ENCODE results near the gene CTSF.

CTSF gene

DNA sequence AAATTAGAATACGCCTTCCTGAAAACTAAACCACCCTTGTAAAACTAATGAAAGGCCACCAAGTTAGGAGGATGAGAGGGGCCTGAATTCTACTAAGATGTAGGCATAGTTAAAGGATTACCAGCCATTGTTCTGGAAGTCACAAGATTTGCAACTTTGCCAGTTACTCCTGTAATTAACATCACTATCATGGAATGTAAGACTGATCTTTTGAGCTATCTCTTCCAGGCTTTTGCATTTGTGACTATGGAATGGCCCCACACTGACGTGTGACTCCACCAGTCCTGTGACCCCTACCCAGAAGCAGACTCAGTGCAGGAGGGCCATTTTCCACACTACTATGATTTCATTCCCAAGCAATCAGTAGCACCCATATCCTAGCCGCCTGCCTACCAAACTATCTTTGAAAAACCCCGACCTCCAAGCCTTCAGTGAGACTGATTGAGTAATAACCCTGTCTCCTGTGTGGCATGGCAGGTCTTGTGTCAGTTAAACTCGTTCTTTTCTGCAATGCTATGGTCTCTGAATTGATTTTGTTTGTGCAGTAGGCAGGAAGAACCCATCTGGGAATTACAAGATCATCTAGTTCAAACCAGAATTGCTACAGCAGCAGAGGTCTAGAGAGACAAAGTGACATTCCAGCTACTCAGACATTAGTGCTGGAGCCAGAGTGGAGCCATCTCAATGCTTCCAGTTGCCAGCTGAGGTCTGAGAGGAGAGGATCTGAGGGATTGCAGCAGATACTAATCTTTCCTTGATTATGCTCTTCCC lies 1.9 kb upstream of the CTSF start:
- Mint-ChIP-seq H3K4me1 (ENCODE audit: low read depth) (peaks cover 12% of the 10 kb centered on the region), H3K27ac (no peak overlapping the region), H3K36me3 (ENCODE audit: low read depth) (no peaks in the 10 kb centered on the region), H3K27me3 (peaks cover 4% of the 10 kb centered on the region), H3K4me3 (no peak overlapping the region), H3K9me3 (no peaks in the 10 kb centered on the region)
- DNase-seq, result no peak

DNA sequence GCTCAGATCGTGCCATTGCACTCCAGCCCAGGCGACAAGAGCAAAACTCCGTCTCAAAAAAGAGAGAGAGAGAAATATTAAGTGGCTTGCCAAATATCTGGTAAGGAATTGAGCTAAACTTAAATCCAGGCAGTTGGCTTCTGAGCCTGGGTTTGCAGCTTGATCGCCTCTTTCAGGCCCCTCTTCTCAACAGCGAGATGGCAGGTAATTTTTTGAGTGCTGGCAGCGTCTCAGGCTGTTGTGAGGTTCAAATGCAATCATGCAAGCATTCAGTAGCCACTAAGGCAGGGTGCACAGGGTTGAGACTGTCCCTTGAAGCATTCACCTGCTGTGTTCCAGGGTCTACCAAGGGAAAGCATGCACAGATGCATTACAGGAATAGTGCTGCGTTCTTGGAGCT lies 670 bp upstream of the CTSF start:
- Mint-ChIP-seq H3K36me3 (ENCODE audit: low read depth) (no peaks in the 10 kb centered on the region), H3K9me3 (no peaks in the 10 kb centered on the region), H3K27ac (no peak overlapping the region), H3K27me3 (peaks cover 3% of the 10 kb centered on the region), H3K4me1 (ENCODE audit: low read depth) (peaks cover 12% of the 10 kb centered on the region), H3K4me3 (peak overlapping the region; percentile 68)
- DNase-seq, result no peak

DNA sequence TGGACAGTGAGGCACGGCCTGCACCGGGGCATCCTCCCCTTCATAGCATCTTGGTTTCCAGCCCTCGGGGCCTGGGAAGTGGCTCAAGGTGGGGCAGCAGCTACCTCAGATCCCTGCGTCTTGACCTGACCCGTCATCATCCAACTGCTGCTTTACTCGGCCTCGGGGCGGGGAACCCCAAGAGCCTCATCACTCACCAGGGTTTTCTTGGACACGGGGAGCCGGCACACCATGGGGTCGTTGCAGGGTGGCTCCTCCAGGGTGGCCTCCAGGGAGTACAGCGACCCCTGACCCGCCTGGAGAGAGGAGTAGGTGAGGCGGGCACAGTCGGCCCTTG lies 651 bp downstream of the CTSF start:
- peaks cover 12% of the 10 kb centered on the region for H3K4me1 Mint-ChIP-seq (ENCODE audit: low read depth)
- DNase-seq, result no peak
- no peaks in the 10 kb centered on the region for H3K27me3 Mint-ChIP-seq
- H3K27ac Mint-ChIP-seq, result no peak overlapping the region
- no peaks in the 10 kb centered on the region for H3K9me3 Mint-ChIP-seq
- peak overlapping the region; percentile 63 for H3K4me3 Mint-ChIP-seq
- H3K36me3 Mint-ChIP-seq (ENCODE audit: low read depth), result no peaks in the 10 kb centered on the region

DNA sequence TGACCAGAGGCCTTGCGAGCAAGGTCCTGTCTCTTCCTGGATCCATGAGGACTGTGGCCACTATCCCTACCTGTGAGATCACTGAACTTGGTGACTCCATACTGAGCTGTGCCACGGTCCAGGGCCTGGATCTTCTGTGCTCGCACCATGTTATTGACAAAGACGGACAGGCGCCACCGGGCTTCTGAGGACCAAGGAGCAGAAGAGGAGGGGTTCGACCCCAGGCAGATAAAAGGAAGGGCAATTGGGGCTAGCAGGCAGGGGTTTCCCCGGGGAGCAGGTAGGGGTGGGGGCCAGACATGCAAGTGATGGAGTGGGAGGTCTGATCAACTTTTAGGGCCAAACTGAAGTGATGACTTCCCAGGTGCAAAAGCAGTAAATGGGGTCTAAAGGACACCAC lies 2.2 kb downstream of the CTSF start:
- peaks cover 12% of the 10 kb centered on the region for H3K4me1 Mint-ChIP-seq (ENCODE audit: low read depth)
- no peak overlapping the region for H3K4me3 Mint-ChIP-seq
- no peaks in the 10 kb centered on the region for H3K36me3 Mint-ChIP-seq (ENCODE audit: low read depth)
- H3K27me3 Mint-ChIP-seq, result no peaks in the 10 kb centered on the region
- DNase-seq, result no peak
- no peaks in the 10 kb centered on the region for H3K9me3 Mint-ChIP-seq
- no peak overlapping the region for H3K27ac Mint-ChIP-seq

- Mint-ChIP-seq H3K4me3 (no peak overlapping the region), H3K9me3 (no peaks in the 10 kb centered on the region), H3K4me1 (ENCODE audit: low read depth) (peaks cover 12% of the 10 kb centered on the region), H3K27ac (no peak overlapping the region), H3K36me3 (ENCODE audit: low read depth) (no peaks in the 10 kb centered on the region), H3K27me3 (no peaks in the 10 kb centered on the region)
- no peak for DNase-seq
These were observed 3.4 kb downstream of the CTSF start for GRCh38 chr11:66564984-66565383.

DNA sequence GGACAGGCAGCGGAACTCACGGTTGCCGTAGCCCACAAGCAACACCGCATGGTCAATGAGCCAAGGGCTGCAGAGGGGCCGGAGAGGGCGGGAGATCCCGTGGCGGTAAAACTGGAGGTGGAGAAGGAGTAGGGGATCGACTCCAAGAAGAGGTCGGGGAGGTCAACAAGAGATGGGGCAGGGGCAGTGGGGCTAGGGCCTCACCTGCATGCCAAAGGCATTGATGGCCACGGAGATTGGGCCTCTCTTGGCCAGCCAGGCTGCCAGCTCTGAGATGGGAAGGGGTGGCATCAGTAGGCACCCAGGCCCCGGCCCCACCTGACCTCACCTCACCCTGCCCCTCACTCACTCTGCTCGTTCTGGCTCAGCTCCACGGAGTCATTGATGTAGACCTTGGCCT lies 3.9 kb downstream of the CTSF start:
- DNase-seq, result no peak
- H3K9me3 Mint-ChIP-seq, result no peaks in the 10 kb centered on the region
- peaks cover 12% of the 10 kb centered on the region for H3K4me1 Mint-ChIP-seq (ENCODE audit: low read depth)
- H3K27ac Mint-ChIP-seq, result no peak overlapping the region
- H3K36me3 Mint-ChIP-seq (ENCODE audit: low read depth), result no peaks in the 10 kb centered on the region
- H3K4me3 Mint-ChIP-seq, result no peak overlapping the region
- H3K27me3 Mint-ChIP-seq, result no peaks in the 10 kb centered on the region

GRCh38 chr11:66563832-66564231 lies 4.6 kb downstream of the CTSF start:
- no peaks in the 10 kb centered on the region for H3K9me3 Mint-ChIP-seq
- no peak overlapping the region for H3K4me3 Mint-ChIP-seq
- no peak overlapping the region for H3K27ac Mint-ChIP-seq
- DNase-seq, result no peak
- no peaks in the 10 kb centered on the region for H3K36me3 Mint-ChIP-seq (ENCODE audit: low read depth)
- H3K4me1 Mint-ChIP-seq (ENCODE audit: low read depth), result peaks cover 14% of the 10 kb centered on the region
- H3K27me3 Mint-ChIP-seq, result peaks cover 2% of the 10 kb centered on the region

- no peak overlapping the region for H3K27ac Mint-ChIP-seq
- H3K9me3 Mint-ChIP-seq, result no peaks in the 10 kb centered on the region
- peaks cover 10% of the 10 kb centered on the region for H3K27me3 Mint-ChIP-seq
- no peak for DNase-seq
- no peak overlapping the region for H3K4me3 Mint-ChIP-seq
- peaks cover 14% of the 10 kb centered on the region for H3K4me1 Mint-ChIP-seq (ENCODE audit: low read depth)
- H3K36me3 Mint-ChIP-seq (ENCODE audit: low read depth), result no peaks in the 10 kb centered on the region
These were observed 5.4 kb downstream of the CTSF start for GRCh38 chr11:66562907-66563583.

GRCh38 chr11:66562275-66562674 lies 6.1 kb downstream of the CTSF start:
- Mint-ChIP-seq H3K9me3 (no peaks in the 10 kb centered on the region), H3K4me3 (no peak overlapping the region), H3K27me3 (peaks cover 17% of the 10 kb centered on the region), H3K27ac (no peak overlapping the region), H3K36me3 (ENCODE audit: low read depth) (no peaks in the 10 kb centered on the region), H3K4me1 (ENCODE audit: low read depth) (peaks cover 8% of the 10 kb centered on the region)
- no peak for DNase-seq

GRCh38 chr11:66561975-66562248 lies 6.5 kb downstream of the CTSF start:
- DNase-seq, result no peak
- Mint-ChIP-seq H3K36me3 (ENCODE audit: low read depth) (no peaks in the 10 kb centered on the region), H3K4me1 (ENCODE audit: low read depth) (peaks cover 6% of the 10 kb centered on the region), H3K27ac (no peak overlapping the region), H3K27me3 (peaks cover 19% of the 10 kb centered on the region), H3K4me3 (no peak overlapping the region), H3K9me3 (no peaks in the 10 kb centered on the region)

DNA sequence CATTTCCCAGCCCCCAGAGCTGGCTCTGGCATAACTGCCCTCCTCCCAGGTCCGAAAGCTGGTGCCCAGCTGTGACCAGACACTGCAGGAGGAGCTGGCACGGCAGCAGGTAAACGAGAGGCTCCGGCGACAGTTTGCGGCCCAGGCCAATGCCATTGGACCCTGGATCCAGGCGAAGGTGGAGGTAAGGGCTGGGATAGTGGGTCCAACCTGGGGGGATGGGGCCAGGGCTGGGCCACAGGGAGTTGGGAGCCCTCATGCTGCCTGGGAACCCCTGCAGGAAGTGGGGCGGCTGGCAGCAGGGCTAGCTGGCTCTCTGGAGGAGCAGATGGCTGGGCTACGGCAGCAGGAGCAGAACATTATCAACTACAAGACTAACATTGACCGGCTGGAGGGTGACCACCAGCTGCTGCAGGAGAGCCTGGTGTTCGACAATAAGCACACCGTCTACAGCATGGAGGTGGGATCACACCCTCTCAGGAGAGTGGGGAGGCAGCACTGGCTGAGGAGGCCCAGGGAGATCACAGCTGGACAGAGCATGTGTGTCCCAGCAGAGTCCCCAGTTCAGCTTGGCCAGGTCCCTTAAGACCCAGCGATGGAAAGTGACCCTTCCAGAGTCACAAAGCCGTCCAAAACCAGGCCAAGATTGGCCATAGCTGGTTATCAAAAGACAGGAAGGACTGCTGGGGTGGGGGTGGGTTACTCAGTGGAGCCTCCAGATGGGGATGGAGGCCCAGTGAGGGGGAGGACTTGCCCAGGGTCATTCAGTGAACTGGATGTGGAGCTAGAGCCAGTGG lies 7.0 kb downstream of the CTSF start:
- Mint-ChIP-seq H3K36me3 (ENCODE audit: low read depth) (no peaks in the 10 kb centered on the region), H3K9me3 (no peaks in the 10 kb centered on the region), H3K4me1 (ENCODE audit: low read depth) (peaks cover 6% of the 10 kb centered on the region), H3K27ac (no peak overlapping the region), H3K27me3 (peaks cover 19% of the 10 kb centered on the region), H3K4me3 (no peak overlapping the region)
- DNase-seq, result no peak

GRCh38 chr11:66559866-66560676 lies 8.3 kb downstream of the CTSF start:
- Mint-ChIP-seq H3K36me3 (ENCODE audit: low read depth) (no peaks in the 10 kb centered on the region), H3K4me3 (no peak overlapping the region), H3K9me3 (no peaks in the 10 kb centered on the region), H3K27me3 (peaks cover 19% of the 10 kb centered on the region), H3K27ac (no peak overlapping the region), H3K4me1 (ENCODE audit: low read depth) (peaks cover 6% of the 10 kb centered on the region)
- no peak for DNase-seq

DNA sequence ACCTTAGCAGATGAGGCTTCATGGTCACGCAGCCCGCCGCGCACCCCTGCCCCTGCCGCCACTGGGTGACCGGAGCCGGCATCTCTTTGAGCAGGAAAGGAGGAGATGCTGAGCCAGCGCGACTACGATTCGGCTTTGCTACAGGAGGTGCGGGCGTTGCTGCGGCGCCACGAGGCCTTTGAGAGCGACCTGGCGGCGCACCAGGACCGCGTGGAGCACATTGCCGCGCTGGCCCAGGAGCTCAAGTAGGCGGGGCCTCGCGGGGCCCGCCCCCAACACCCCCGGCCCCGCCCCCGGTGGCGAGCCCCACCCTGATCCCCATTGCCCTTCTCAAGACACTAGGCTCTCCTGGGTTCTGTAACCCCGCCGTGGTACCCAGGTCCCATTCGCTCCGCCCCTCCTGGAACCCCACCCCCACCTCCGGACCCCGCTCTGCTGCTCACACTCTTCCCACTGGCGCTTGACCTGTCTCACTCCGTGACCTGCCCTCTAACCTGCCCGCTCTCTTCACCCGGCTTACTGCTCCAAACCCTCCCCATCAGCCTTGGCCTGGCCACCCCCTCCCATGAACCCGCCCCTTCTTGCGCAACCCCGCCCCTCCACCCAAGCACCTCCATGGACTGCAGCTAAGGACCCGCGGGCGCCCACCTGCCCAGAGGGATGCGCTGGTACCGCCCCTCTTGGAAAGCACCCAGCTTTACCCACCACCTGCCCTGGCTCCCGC lies 9.1 kb downstream of the CTSF start:
- H3K27me3 Mint-ChIP-seq, result peaks cover 19% of the 10 kb centered on the region
- H3K4me3 Mint-ChIP-seq, result no peak overlapping the region
- H3K27ac Mint-ChIP-seq, result no peak overlapping the region
- peaks cover 6% of the 10 kb centered on the region for H3K4me1 Mint-ChIP-seq (ENCODE audit: low read depth)
- no peaks in the 10 kb centered on the region for H3K36me3 Mint-ChIP-seq (ENCODE audit: low read depth)
- no peaks in the 10 kb centered on the region for H3K9me3 Mint-ChIP-seq
- DNase-seq, result peak; percentile 63

DNA sequence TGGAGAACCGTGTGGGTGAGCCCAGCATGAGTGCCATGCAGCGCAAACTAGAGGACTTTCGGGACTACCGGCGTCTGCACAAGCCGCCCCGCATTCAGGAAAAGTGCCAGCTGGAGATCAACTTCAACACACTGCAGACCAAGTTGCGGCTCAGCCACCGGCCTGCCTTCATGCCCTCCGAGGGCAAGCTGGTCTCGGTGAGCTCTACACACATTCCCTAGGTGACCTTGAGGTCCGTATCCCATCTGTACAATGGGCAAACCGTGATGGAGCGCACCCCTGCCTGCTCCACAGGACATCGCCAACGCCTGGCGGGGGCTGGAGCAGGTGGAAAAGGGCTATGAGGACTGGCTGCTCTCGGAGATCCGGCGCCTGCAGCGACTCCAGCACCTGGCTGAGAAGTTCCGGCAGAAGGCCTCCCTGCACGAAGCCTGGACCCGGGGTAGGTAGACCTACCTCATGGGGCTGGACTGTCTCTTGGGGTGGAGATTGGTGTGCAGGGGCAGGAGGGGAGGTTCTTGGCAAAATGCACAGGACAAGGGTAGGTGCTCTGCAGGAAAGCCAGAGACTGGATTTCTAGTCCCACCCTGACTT lies 10.6 kb downstream of the CTSF start:
- no peaks in the 10 kb centered on the region for H3K36me3 Mint-ChIP-seq (ENCODE audit: low read depth)
- H3K4me3 Mint-ChIP-seq, result no peak overlapping the region
- peaks cover 19% of the 10 kb centered on the region for H3K27me3 Mint-ChIP-seq
- no peak for DNase-seq
- H3K9me3 Mint-ChIP-seq, result no peaks in the 10 kb centered on the region
- no peak overlapping the region for H3K27ac Mint-ChIP-seq
- H3K4me1 Mint-ChIP-seq (ENCODE audit: low read depth), result peaks cover 6% of the 10 kb centered on the region
